Osteocyte (in vitro differentiated cells): ENCODE results near the gene ACTR3C. TPM values are rescaled to one million over a fixed set of nuclear protein-coding genes. Genes with fewer than 3 reads are reported as not detected.
"Not testable (repeated sequence)": the region's sequence is repeated elsewhere in the genome, so short reads cannot be mapped to it uniquely, and the experiment has no call there.

ENCODE experiments used
- DNase-seq: peaks from one replicate; pipeline ENCODE4 v3.0.0; 2021; ENCODE audit warnings: mixed read lengths; ENCODE audit not compliant: unreplicated experiment; ENCODE audit errors: extremely low spot score
- H3K27ac Mint-ChIP-seq: one replicate; pipeline ENCODE4 v1.8.0; 2021; ENCODE audit warnings: mild to moderate bottlenecking, mixed read lengths; ENCODE audit not compliant: unreplicated experiment
- H3K27me3 Mint-ChIP-seq: one replicate; pipeline ENCODE4 v1.8.0; 2021; ENCODE audit warnings: mixed read lengths; ENCODE audit not compliant: unreplicated experiment
- H3K36me3 Mint-ChIP-seq: one replicate; pipeline ENCODE4 v1.8.0; 2021; ENCODE audit warnings: mixed read lengths; ENCODE audit not compliant: unreplicated experiment
- H3K4me1 Mint-ChIP-seq: one replicate; pipeline ENCODE4 v1.8.0; 2021; ENCODE audit warnings: mixed read lengths; ENCODE audit not compliant: unreplicated experiment
- H3K4me3 Mint-ChIP-seq: one replicate; pipeline ENCODE4 v1.8.0; 2021; ENCODE audit warnings: mild to moderate bottlenecking, moderate library complexity, mixed read lengths; ENCODE audit not compliant: unreplicated experiment
- H3K9me3 Mint-ChIP-seq: one replicate; pipeline ENCODE4 v1.8.0; 2021; ENCODE audit warnings: mixed read lengths; ENCODE audit not compliant: unreplicated experiment
- total RNA-seq: library from RNA; stranded (reverse); gene quantifications from 2 replicates; pipeline ENCODE4 v1.2.1, GENCODE V29; 2021
- TF ChIP-seq, protein P1 (sequence below): fragments of 200-600 bp; sonication (generic); IDR thresholded peaks from 2 replicates; pipeline ENCODE4 v1.5.0; 2021; ENCODE audit warnings: antibody characterized with exemption, mild to moderate bottlenecking, moderate library complexity

Gene ACTR3C
- total RNA-seq, 1 donor from 2014 or later = not detected

DNA sequence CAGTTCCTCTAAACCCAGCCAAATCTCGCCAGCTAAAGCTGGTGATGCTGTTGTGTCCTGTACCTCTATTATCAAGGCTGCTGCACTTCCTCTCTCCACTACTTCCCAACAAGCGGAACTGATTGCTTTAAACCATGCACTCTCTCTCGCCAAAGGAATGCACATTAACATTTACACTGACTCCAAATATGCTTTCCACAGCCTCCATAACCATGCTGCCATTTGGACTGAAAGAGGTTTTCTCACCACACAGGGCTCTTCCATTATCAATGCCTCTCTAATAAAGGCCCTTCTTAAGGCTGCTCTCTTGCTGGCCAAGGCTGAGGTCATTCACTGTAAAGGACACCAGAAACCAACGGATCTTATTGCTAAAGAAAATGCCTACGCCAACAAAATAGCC, 11.6 kb downstream of the ACTR3C start:
- TF ChIP-seq, protein P1, sequence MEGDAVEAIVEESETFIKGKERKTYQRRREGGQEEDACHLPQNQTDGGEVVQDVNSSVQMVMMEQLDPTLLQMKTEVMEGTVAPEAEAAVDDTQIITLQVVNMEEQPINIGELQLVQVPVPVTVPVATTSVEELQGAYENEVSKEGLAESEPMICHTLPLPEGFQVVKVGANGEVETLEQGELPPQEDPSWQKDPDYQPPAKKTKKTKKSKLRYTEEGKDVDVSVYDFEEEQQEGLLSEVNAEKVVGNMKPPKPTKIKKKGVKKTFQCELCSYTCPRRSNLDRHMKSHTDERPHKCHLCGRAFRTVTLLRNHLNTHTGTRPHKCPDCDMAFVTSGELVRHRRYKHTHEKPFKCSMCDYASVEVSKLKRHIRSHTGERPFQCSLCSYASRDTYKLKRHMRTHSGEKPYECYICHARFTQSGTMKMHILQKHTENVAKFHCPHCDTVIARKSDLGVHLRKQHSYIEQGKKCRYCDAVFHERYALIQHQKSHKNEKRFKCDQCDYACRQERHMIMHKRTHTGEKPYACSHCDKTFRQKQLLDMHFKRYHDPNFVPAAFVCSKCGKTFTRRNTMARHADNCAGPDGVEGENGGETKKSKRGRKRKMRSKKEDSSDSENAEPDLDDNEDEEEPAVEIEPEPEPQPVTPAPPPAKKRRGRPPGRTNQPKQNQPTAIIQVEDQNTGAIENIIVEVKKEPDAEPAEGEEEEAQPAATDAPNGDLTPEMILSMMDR = no peak
- no peak for DNase-seq
- no peaks in the 10 kb centered on the region for H3K4me1 Mint-ChIP-seq
- H3K9me3 Mint-ChIP-seq = no peaks in the 10 kb centered on the region
- H3K36me3 Mint-ChIP-seq = no peaks in the 10 kb centered on the region
- H3K27ac Mint-ChIP-seq = no peak overlapping the region
- no peaks in the 10 kb centered on the region for H3K27me3 Mint-ChIP-seq
- no peak overlapping the region for H3K4me3 Mint-ChIP-seq

- DNase-seq = no peak
- Mint-ChIP-seq H3K27ac (no peak overlapping the region), H3K4me3 (no peak overlapping the region), H3K4me1 (no peaks in the 10 kb centered on the region), H3K27me3 (no peaks in the 10 kb centered on the region), H3K36me3 (no peaks in the 10 kb centered on the region), H3K9me3 (no peaks in the 10 kb centered on the region)
- TF ChIP-seq, protein P1 = no peak
Observed at GRCh38 chr7:150311146-150311545, 12.2 kb downstream of the ACTR3C start.

GRCh38 chr7:150308575-150308974, 14.8 kb downstream of the ACTR3C start:
- no peak for DNase-seq
- H3K27ac Mint-ChIP-seq = no peak overlapping the region
- H3K27me3 Mint-ChIP-seq = peaks cover under 1% of the 10 kb centered on the region
- H3K9me3 Mint-ChIP-seq = no peaks in the 10 kb centered on the region
- TF ChIP-seq, protein P1 = no peak
- H3K36me3 Mint-ChIP-seq = no peaks in the 10 kb centered on the region
- no peaks in the 10 kb centered on the region for H3K4me1 Mint-ChIP-seq
- no peak overlapping the region for H3K4me3 Mint-ChIP-seq

DNA sequence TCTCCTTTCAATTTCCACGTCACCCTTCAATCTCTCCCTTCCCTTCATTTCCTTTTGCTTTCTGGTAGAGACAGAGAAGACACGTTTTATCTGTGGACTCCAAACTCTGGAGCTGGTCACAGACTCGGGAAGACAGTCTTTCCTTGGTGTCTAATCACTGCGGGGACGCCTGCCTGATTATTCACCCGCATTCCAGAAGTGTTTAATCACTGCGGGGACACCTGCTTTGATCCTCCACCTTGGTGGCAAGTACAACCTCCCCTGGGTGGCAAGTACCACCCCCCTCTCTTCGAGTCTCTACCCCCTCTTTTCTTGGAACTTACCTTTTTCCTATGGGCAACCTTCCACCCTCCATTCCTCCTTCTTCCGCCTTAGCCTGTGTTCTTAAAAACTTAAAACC, 15.4 kb downstream of the ACTR3C start:
- Mint-ChIP-seq H3K9me3 (no peaks in the 10 kb centered on the region), H3K4me1 (no peaks in the 10 kb centered on the region), H3K27me3 (peaks cover 2% of the 10 kb centered on the region), H3K27ac (no peak overlapping the region), H3K36me3 (no peaks in the 10 kb centered on the region), H3K4me3 (no peak overlapping the region)
- no peak for DNase-seq
- TF ChIP-seq, protein P1 = no peak

DNA sequence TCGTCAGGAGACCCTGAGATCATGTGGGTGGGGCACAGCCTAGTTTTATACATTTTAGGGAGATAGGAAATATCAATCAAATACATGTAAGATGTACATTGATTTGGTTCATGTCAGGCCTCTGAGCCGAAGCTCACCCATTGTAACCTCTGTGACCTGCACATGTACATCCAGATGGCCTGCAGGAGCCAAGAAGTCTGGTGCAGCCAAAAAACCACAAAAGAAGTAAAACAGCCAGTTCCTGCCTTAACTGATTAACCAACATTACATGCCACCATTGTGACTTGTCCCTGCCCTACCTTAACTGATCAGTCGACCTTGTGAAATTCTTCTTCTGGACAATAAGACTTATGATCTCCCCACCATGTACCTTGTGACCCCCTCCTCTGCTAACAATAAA, 16.2 kb downstream of the ACTR3C start:
- H3K9me3 Mint-ChIP-seq = no peaks in the 10 kb centered on the region
- TF ChIP-seq, protein P1 = no peak
- no peak overlapping the region for H3K27ac Mint-ChIP-seq
- no peaks in the 10 kb centered on the region for H3K36me3 Mint-ChIP-seq
- H3K27me3 Mint-ChIP-seq = peaks cover 2% of the 10 kb centered on the region
- no peak for DNase-seq
- no peaks in the 10 kb centered on the region for H3K4me1 Mint-ChIP-seq
- H3K4me3 Mint-ChIP-seq = no peak overlapping the region

DNA sequence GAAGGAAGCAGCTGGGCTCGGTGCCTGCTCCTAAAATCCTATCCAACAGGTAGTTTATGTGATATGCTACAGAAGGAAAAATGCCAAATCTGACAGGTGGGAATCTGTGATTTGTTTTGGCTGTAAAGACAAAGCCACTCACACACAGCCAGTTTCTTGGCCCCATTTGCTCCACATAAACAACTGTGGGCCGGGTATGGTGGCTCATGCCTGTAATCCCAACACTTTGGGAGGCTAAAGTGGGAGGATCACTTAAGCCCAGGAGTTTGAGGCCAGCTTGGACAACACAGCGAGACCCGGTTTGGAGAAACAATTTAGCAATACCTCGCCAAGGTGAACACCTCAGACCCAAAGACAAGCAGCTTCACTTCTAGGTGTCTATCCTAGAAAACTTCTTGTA, 17.0 kb downstream of the ACTR3C start:
- DNase-seq, H3K27ac Mint-ChIP-seq, H3K4me3 Mint-ChIP-seq, H3K4me1 Mint-ChIP-seq, H3K9me3 Mint-ChIP-seq, H3K27me3 Mint-ChIP-seq, H3K36me3 Mint-ChIP-seq: not testable (repeated sequence)

GRCh38 chr7:150305903-150306284, 17.5 kb downstream of the ACTR3C start:
- not testable (repeated sequence) for H3K9me3 Mint-ChIP-seq, H3K4me1 Mint-ChIP-seq, H3K4me3 Mint-ChIP-seq, H3K27me3 Mint-ChIP-seq, DNase-seq, H3K27ac Mint-ChIP-seq, H3K36me3 Mint-ChIP-seq

DNA sequence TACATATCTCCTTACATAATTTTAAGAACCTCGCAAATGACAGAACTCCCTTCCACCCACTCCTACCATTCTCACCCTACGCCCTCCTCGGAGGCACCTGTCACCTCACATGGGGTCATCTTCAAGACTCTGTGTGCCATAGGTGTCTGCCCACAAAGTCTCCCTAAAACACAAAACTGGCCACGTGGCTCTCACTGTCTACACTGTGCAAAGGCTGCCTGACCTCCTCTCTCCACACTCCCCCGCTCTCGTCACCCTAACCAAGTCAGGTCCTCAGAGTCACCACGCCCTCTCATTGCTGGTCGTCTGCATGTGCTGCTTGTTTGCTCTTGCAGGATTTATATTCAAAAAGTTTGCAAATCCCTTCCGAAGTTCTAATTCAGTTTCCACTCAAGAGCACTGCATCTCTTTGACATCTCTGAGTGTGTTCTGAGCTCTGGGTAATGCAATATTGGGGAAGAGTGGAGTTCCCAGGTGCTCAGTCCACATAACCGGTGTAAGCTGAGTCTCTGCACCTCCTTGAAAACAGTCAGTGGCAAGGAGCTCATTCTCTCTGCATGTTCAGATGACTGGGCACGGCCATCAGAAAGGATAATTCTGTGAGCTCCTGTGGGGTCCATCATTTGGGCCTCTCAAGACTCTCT, 18.0 kb downstream of the ACTR3C start:
- H3K27me3 Mint-ChIP-seq, DNase-seq, H3K27ac Mint-ChIP-seq, H3K4me3 Mint-ChIP-seq, H3K9me3 Mint-ChIP-seq, H3K36me3 Mint-ChIP-seq, H3K4me1 Mint-ChIP-seq: not testable (repeated sequence)
